GM19023 (cell line): ENCODE data around the gene RNF215.

Experiments
- ATAC-seq: cut with Tn5 transposase; IDR thresholded peaks from one replicate; pipeline ENCODE4 v1.9.1; 2021; ENCODE audit warnings: mild to moderate bottlenecking, moderate library complexity; ENCODE audit not compliant: unreplicated experiment

Gene RNF215

GRCh38 chr22:30397656-30398635, 10.7 kb upstream of the RNF215 start:
- no peak for ATAC-seq

- no peak for ATAC-seq
Observed at GRCh38 chr22:30396871-30397655, 9.9 kb upstream of the RNF215 start, which contains the start of gene SEC14L2. TSS of gene SEC14L2 (plus strand) at chr22:30397018. CDS start at chr22:30397117, 99 bp downstream.

- no peak for ATAC-seq
Observed at GRCh38 chr22:30393885-30394284, 6.7 kb upstream of the RNF215 start.

GRCh38 chr22:30393322-30393680, 6.1 kb upstream of the RNF215 start:
- no peak for ATAC-seq

GRCh38 chr22:30392661-30393321, 5.6 kb upstream of the RNF215 start:
- ATAC-seq = no peak

- ATAC-seq = no peak
Observed at GRCh38 chr22:30390974-30391691, 3.9 kb upstream of the RNF215 start.

GRCh38 chr22:30386608-30386959, 627 bp downstream of the RNF215 start:
- no peak for ATAC-seq

GRCh38 chr22:30385942-30386341, 1.3 kb downstream of the RNF215 start:
- no peak for ATAC-seq

GRCh38 chr22:30383061-30383460, 4.2 kb downstream of the RNF215 start:
- ATAC-seq = no peak

GRCh38 chr22:30382340-30382739, 4.9 kb downstream of the RNF215 start:
- no peak for ATAC-seq

- ATAC-seq = no peak
Observed at GRCh38 chr22:30381264-30381663, 5.9 kb downstream of the RNF215 start.

- ATAC-seq = no peak
Observed at GRCh38 chr22:30380011-30380410, 7.2 kb downstream of the RNF215 start.

GRCh38 chr22:30375312-30375849, 11.8 kb downstream of the RNF215 start:
- no peak for ATAC-seq

- no peak for ATAC-seq
Observed at GRCh38 chr22:30373331-30374325, 13.6 kb downstream of the RNF215 start.

GRCh38 chr22:30372915-30373314, 14.3 kb downstream of the RNF215 start:
- no peak for ATAC-seq

GRCh38 chr22:30371981-30372380, 15.2 kb downstream of the RNF215 start:
- no peak for ATAC-seq

- no peak for ATAC-seq
Observed at GRCh38 chr22:30371321-30371720, 15.9 kb downstream of the RNF215 start.

GRCh38 chr22:30370641-30371230, 16.5 kb downstream of the RNF215 start:
- ATAC-seq = no peak

GRCh38 chr22:30368420-30368819, 18.8 kb downstream of the RNF215 start:
- no peak for ATAC-seq
